Measurements from ENCODE around the gene DNAH9. TPM values are rescaled to one million over a fixed set of nuclear protein-coding genes. Genes with fewer than 3 reads are reported as not detected.
A peak's percentile ranks its signal among the peaks of the same experiment; 100 is the strongest.

DNAH9 gene
- total and polyA plus RNA-seq, 2 donors from 2014 or later, result 3.7 to 6.9 TPM

- H3K27me3 ChIP-seq (ENCODE audit: control insufficient read depth, insufficient read depth, low read length), result no peaks in the 10 kb centered on the region
- no peak overlapping the region for H3K9ac ChIP-seq (ENCODE audit: low read length in 3 of 3)
- peak overlapping the region in 1 of 3 donors; percentile 3 for H3K4me3 ChIP-seq (ENCODE audit: low read length in 3 of 3)
- peak; percentile 70 for TF ChIP-seq CTCF (IDR thresholded peaks at IDR 0.05; ENCODE audit: borderline replicate concordance, extremely low read depth, insufficient read depth)
- no peaks in the 10 kb centered on the region for H3K4me1 ChIP-seq (ENCODE audit: control insufficient read depth in 2 of 3, insufficient read depth in 2 of 3, low read depth in 1 of 3, low read length in 3 of 3)
- H3K9me3 ChIP-seq (ENCODE audit: control insufficient read depth in 2 of 3, insufficient read depth in 1 of 3, low read length in 3 of 3), result no peaks in the 10 kb centered on the region
- no peak overlapping the region for H3K27ac ChIP-seq (ENCODE audit: low read depth in 2 of 2, low read length in 2 of 2)
- peak; percentile 35 for FAIRE-seq
- peak in 4 of 5 donors; percentile 62 to 93 (median 75) for DNase-seq
- no peaks in the 10 kb centered on the region for H3K36me3 ChIP-seq (ENCODE audit: control insufficient read depth in 2 of 3, insufficient read depth in 3 of 3, low read length in 3 of 3)
- intact Hi-C loops (cut with DNase I), result no loop called here
These were observed 46.3 kb downstream of the DNAH9 start for GRCh38 chr17:11644265-11645212.

- Histone ChIP-seq H3K9ac (ENCODE audit: low read length in 3 of 3) (no peak overlapping the region), H3K36me3 (ENCODE audit: control insufficient read depth in 2 of 3, insufficient read depth in 3 of 3, low read length in 3 of 3) (no peaks in the 10 kb centered on the region), H3K4me3 (ENCODE audit: low read length in 3 of 3) (no peak overlapping the region), H3K27ac (ENCODE audit: low read depth in 2 of 2, low read length in 2 of 2) (no peak overlapping the region), H3K9me3 (ENCODE audit: control insufficient read depth in 2 of 3, insufficient read depth in 1 of 3, low read length in 3 of 3) (no peaks in the 10 kb centered on the region), H3K27me3 (ENCODE audit: control insufficient read depth, insufficient read depth, low read length) (no peaks in the 10 kb centered on the region), H3K4me1 (ENCODE audit: control insufficient read depth in 2 of 3, insufficient read depth in 2 of 3, low read depth in 1 of 3, low read length in 3 of 3) (no peaks in the 10 kb centered on the region)
- no peak for TF ChIP-seq CTCF (IDR thresholded peaks at IDR 0.05; ENCODE audit: borderline replicate concordance, extremely low read depth, insufficient read depth)
- intact Hi-C loops (cut with DNase I), result no loop called here
- DNase-seq (no peak), FAIRE-seq (no peak)
These were observed 47.2 kb downstream of the DNAH9 start for GRCh38 chr17:11645426-11645825.

GRCh38 chr17:11651089-11651488 is 52.8 kb downstream of the DNAH9 start:
- no peak for DNase-seq
- intact Hi-C loops (cut with DNase I), result no loop called here
- FAIRE-seq, result no peak
- Histone ChIP-seq H3K9ac (ENCODE audit: low read length in 3 of 3) (no peak overlapping the region), H3K4me3 (ENCODE audit: low read length in 3 of 3) (no peak overlapping the region), H3K9me3 (ENCODE audit: control insufficient read depth in 2 of 3, insufficient read depth in 1 of 3, low read length in 3 of 3) (no peaks in the 10 kb centered on the region), H3K36me3 (ENCODE audit: control insufficient read depth in 2 of 3, insufficient read depth in 3 of 3, low read length in 3 of 3) (no peaks in the 10 kb centered on the region), H3K4me1 (ENCODE audit: control insufficient read depth in 2 of 3, insufficient read depth in 2 of 3, low read depth in 1 of 3, low read length in 3 of 3) (no peaks in the 10 kb centered on the region), H3K27me3 (ENCODE audit: control insufficient read depth, insufficient read depth, low read length) (no peaks in the 10 kb centered on the region), H3K27ac (ENCODE audit: low read depth in 2 of 2, low read length in 2 of 2) (no peak overlapping the region)
- no peak for TF ChIP-seq CTCF (IDR thresholded peaks at IDR 0.05; ENCODE audit: borderline replicate concordance, extremely low read depth, insufficient read depth)
